Hematopoietic multipotent progenitor cell treated with erythropoietin and hydrocortisone succinate and interleukin-3 and kit ligand, for 17 days (in vitro differentiated cells): ENCODE data around the gene ZC3H11A.
"Not testable (repeated sequence)": the region's sequence is repeated elsewhere in the genome, so short reads cannot be mapped to it uniquely, and the experiment has no call there.

Experiments
- DNase-seq: peaks from one replicate; pipeline ENCODE4 v3.0.0-alpha.2; 2015; ENCODE audit warnings: low spot score

ZC3H11A gene

GRCh38 chr1:203795441-203796235, at the start of gene ZC3H11A, which contains the start of gene ZBED6:
ZC3H11A (plus strand) TSS chr1:203795623; CDS start chr1:203817071, 21,448 bp downstream.
ZBED6 (plus strand) TSS chr1:203795623; CDS start chr1:203797523, 1,900 bp downstream.
- DNase-seq, result peak; percentile 98

- no peak for DNase-seq
Observed at GRCh38 chr1:203746281-203746680, 49.1 kb upstream of the ZC3H11A start.

GRCh38 chr1:203751051-203751450, 44.4 kb upstream of the ZC3H11A start:
- no peak for DNase-seq

GRCh38 chr1:203751618-203752361, 43.6 kb upstream of the ZC3H11A start:
- not testable (repeated sequence) for DNase-seq

GRCh38 chr1:203754455-203754864, 41.0 kb upstream of the ZC3H11A start:
- no peak for DNase-seq

- no peak for DNase-seq
Observed at GRCh38 chr1:203756036-203756435, 39.4 kb upstream of the ZC3H11A start.

GRCh38 chr1:203758749-203759148, 36.7 kb upstream of the ZC3H11A start:
- not testable (repeated sequence) for DNase-seq

- DNase-seq, result no peak
Observed at GRCh38 chr1:203760506-203760905, 34.9 kb upstream of the ZC3H11A start.

GRCh38 chr1:203761958-203762357, 33.5 kb upstream of the ZC3H11A start:
- DNase-seq, result not testable (repeated sequence)

GRCh38 chr1:203763505-203763904, 31.9 kb upstream of the ZC3H11A start:
- DNase-seq, result no peak

- no peak for DNase-seq
Observed at GRCh38 chr1:203764105-203765028, 31.1 kb upstream of the ZC3H11A start.

- DNase-seq, result no peak
Observed at GRCh38 chr1:203765029-203765837, 30.2 kb upstream of the ZC3H11A start, which contains the start of gene LAX1. LAX1 (plus strand) TSS chr1:203765183; CDS start chr1:203765566, 383 bp downstream.

- no peak for DNase-seq
Observed at GRCh38 chr1:203768256-203768655, 27.2 kb upstream of the ZC3H11A start.

- no peak for DNase-seq
Observed at GRCh38 chr1:203769505-203770343, 25.7 kb upstream of the ZC3H11A start.

- DNase-seq, result no peak
Observed at GRCh38 chr1:203771901-203772301, 23.5 kb upstream of the ZC3H11A start.

- DNase-seq, result no peak
Observed at GRCh38 chr1:203772836-203773235, 22.6 kb upstream of the ZC3H11A start.

GRCh38 chr1:203776636-203777035, 18.8 kb upstream of the ZC3H11A start:
- DNase-seq, result no peak

- DNase-seq, result no peak
Observed at GRCh38 chr1:203777596-203777995, 17.8 kb upstream of the ZC3H11A start.

- DNase-seq, result no peak
Observed at GRCh38 chr1:203778146-203778545, 17.3 kb upstream of the ZC3H11A start.

GRCh38 chr1:203778789-203779188, 16.6 kb upstream of the ZC3H11A start:
- DNase-seq, result no peak
